HEK293 (cell line): ENCODE results near the gene CSF2RB.

ENCODE experiments used
- CTCF ChIA-PET: fragments of 350-600 bp; formaldehyde crosslinking; extraction: SDS; loops from one replicate; lab custom pipeline; 2021; ENCODE audit warnings: antibody characterized with exemption; lab: Yijun Ruan, JAX
- POLR2A ChIA-PET: fragments of 300-600 bp; formaldehyde crosslinking; extraction: SDS; loops from one replicate; lab custom pipeline; 2020; ENCODE audit warnings: antibody characterized with exemption, inconsistent platforms; lab: Yijun Ruan, JAX
- H3K27ac ChIP-seq: fragments of 200-500 bp; sonication (Bioruptor generic); 2 replicates; pipeline ENCODE4 v1.5.1; 2014; ENCODE audit warnings: low read depth, low read length, control low read depth, inconsistent platforms; ENCODE audit errors: extremely low read depth
- H3K36me3 ChIP-seq, 2 experiments: fragments of 200-500 bp in 1 of 2; sonication (Bioruptor generic) in 1 of 2; 1 replicate in 1 of 2; 2 replicates in 1 of 2; pipeline ENCODE4 v1.5.1; 2014 to 2017; ENCODE audit warnings: inconsistent platforms in 2 of 2, low read length in 2 of 2; ENCODE audit not compliant: control insufficient read depth in 2 of 2, insufficient read depth in 1 of 2
- H3K4me1 ChIP-seq: fragments of 200-500 bp; sonication (Bioruptor generic); 2 replicates; pipeline ENCODE4 v1.5.1; 2014; ENCODE audit warnings: mild to moderate bottlenecking, low read length, inconsistent platforms; ENCODE audit not compliant: control insufficient read depth, insufficient read depth
- H3K4me3 ChIP-seq: 2 replicates; pipeline ENCODE4 v1.5.1; 2011; ENCODE audit warnings: low read depth, mild to moderate bottlenecking, control low read depth, low read length, moderate library complexity
- H3K9me3 ChIP-seq: fragments of 200-500 bp; sonication (Bioruptor generic); 2 replicates; pipeline ENCODE4 v1.5.1; 2014; ENCODE audit warnings: low read depth, low read length, inconsistent platforms; ENCODE audit not compliant: control insufficient read depth, insufficient read depth
- BCL6B ChIP-seq: fragments of 450-650 bp; formaldehyde crosslinking; IDR thresholded peaks from 2 replicates; pipeline ENCODE4 v1.5.1; 2017; ENCODE audit warnings: missing biosample characterization, missing genetic modification characterization
- EGR2 ChIP-seq: fragments of 450-650 bp; formaldehyde crosslinking; IDR thresholded peaks from 2 replicates; pipeline ENCODE4 v1.5.1; 2016; ENCODE audit warnings: low read depth, missing biosample characterization, missing genetic modification characterization
- GFI1B ChIP-seq: fragments of 450-650 bp; formaldehyde crosslinking; IDR thresholded peaks from 2 replicates; pipeline ENCODE4 v1.5.1; 2016; ENCODE audit warnings: missing biosample characterization, missing genetic modification characterization
- GLIS2 ChIP-seq: fragments of 450-650 bp; formaldehyde crosslinking; IDR thresholded peaks from 2 replicates; pipeline ENCODE4 v1.5.1; 2016; ENCODE audit warnings: missing biosample characterization, missing genetic modification characterization
- KLF16 ChIP-seq: fragments of 450-650 bp; formaldehyde crosslinking; IDR thresholded peaks from 2 replicates; pipeline ENCODE4 v1.5.1; 2017; ENCODE audit warnings: missing biosample characterization, missing genetic modification characterization
- PATZ1 ChIP-seq: fragments of 450-650 bp; formaldehyde crosslinking; IDR thresholded peaks from 2 replicates; pipeline ENCODE4 v1.5.1; 2016; ENCODE audit warnings: missing biosample characterization, missing genetic modification characterization
- ZBTB17 ChIP-seq: fragments of 450-650 bp; formaldehyde crosslinking; IDR thresholded peaks from 2 replicates; pipeline ENCODE4 v1.5.1; 2016; ENCODE audit warnings: missing biosample characterization, missing genetic modification characterization
- ZFHX2 ChIP-seq: fragments of 450-650 bp; formaldehyde crosslinking; conservative IDR thresholded peaks from 2 replicates; pipeline ENCODE4 v1.5.1; 2016; ENCODE audit warnings: missing biosample characterization, missing genetic modification characterization
- ZNF155 ChIP-seq: fragments of 450-650 bp; formaldehyde crosslinking; IDR thresholded peaks from 2 replicates; pipeline ENCODE4 v1.5.1; 2016; ENCODE audit warnings: missing biosample characterization, missing genetic modification characterization
- ZNF223 ChIP-seq: fragments of 450-650 bp; formaldehyde crosslinking; IDR thresholded peaks from 2 replicates; pipeline ENCODE4 v1.5.1; 2016; ENCODE audit warnings: missing biosample characterization, missing genetic modification characterization
- ZNF24 ChIP-seq: fragments of 450-650 bp; formaldehyde crosslinking; IDR thresholded peaks from 2 replicates; pipeline ENCODE4 v1.5.1; 2016; ENCODE audit warnings: missing biosample characterization, missing genetic modification characterization
- ZNF26 ChIP-seq: fragments of 450-650 bp; formaldehyde crosslinking; IDR thresholded peaks from 2 replicates; pipeline ENCODE4 v1.5.1; 2016; ENCODE audit warnings: missing biosample characterization, missing genetic modification characterization
- ZNF280D ChIP-seq: fragments of 450-650 bp; formaldehyde crosslinking; IDR thresholded peaks from 2 replicates; pipeline ENCODE4 v1.5.1; 2016; ENCODE audit warnings: missing biosample characterization, missing genetic modification characterization
- ZNF292 ChIP-seq: fragments of 450-650 bp; formaldehyde crosslinking; IDR thresholded peaks from 2 replicates; pipeline ENCODE4 v1.5.1; 2016; ENCODE audit warnings: low read depth, missing biosample characterization, missing genetic modification characterization, borderline replicate concordance
- ZNF341 ChIP-seq: fragments of 450-650 bp; formaldehyde crosslinking; IDR thresholded peaks from 2 replicates; pipeline ENCODE4; 2016; ENCODE audit warnings: low read depth, missing biosample characterization, missing genetic modification characterization
- ZNF830 ChIP-seq: fragments of 450-650 bp; IDR thresholded peaks from 2 replicates; pipeline ENCODE4 v1.5.0; 2018; ENCODE audit warnings: missing biosample characterization, missing genetic modification characterization, low read depth, mild to moderate bottlenecking, moderate library complexity
- ZSCAN18 ChIP-seq: fragments of 450-650 bp; formaldehyde crosslinking; IDR thresholded peaks from 2 replicates; pipeline ENCODE4 v1.5.1; 2016; ENCODE audit warnings: missing biosample characterization, missing genetic modification characterization
- ZSCAN5A ChIP-seq: fragments of 450-650 bp; formaldehyde crosslinking; IDR thresholded peaks from 2 replicates; pipeline ENCODE4 v1.5.1; 2016; ENCODE audit warnings: missing biosample characterization, missing genetic modification characterization

Gene CSF2RB

GRCh38 chr22:36979016-36979910, 65.8 kb downstream of the CSF2RB start:
- TF ChIP-seq ZNF223 (tag by site-specific recombination), result no peak
- no peak for TF ChIP-seq ZNF292 (tag by site-specific recombination)
- TF ChIP-seq ZNF280D, result no peak
- POLR2A ChIA-PET, result no interaction called here
- Histone ChIP-seq H3K36me3 (no peaks in the 10 kb centered on the region), H3K9me3 (no peaks in the 10 kb centered on the region), H3K4me3 (no peak overlapping the region), H3K27ac (no peak overlapping the region), H3K4me1 (no peaks in the 10 kb centered on the region)
- CTCF ChIA-PET, result interaction anchor here (0.6 to 10.3 kb wide), 20 partner anchors 9 to 444 kb away, joined by 3 to 104 read pairs (median 6); no protein-coding TSS in a partner anchor

- Histone ChIP-seq H3K36me3 (no peaks in the 10 kb centered on the region), H3K4me1 (no peaks in the 10 kb centered on the region), H3K4me3 (no peak overlapping the region), H3K27ac (no peak overlapping the region), H3K9me3 (no peaks in the 10 kb centered on the region)
- TF ChIP-seq ZNF341 (tag by site-specific recombination), result no peak
- peak; percentile 40 for TF ChIP-seq ZFHX2 (tag by site-specific recombination)
- no peak for TF ChIP-seq BCL6B (tag by site-specific recombination)
- TF ChIP-seq KLF16 (tag by site-specific recombination), result no peak
- TF ChIP-seq EGR2, result peak; percentile 69
- ChIA-PET CTCF (interaction anchor here (1.1 to 10.3 kb wide), 6 partner anchors 63 to 434 kb away, joined by 3 to 104 read pairs (median 6); partner anchors contain the start of gene IFT27), POLR2A (no interaction called here)
Observed at GRCh38 chr22:36981247-36981775, 67.9 kb downstream of the CSF2RB start.

GRCh38 chr22:36982136-36982535, 68.7 kb downstream of the CSF2RB start:
- Histone ChIP-seq H3K9me3 (no peaks in the 10 kb centered on the region), H3K4me1 (no peaks in the 10 kb centered on the region), H3K36me3 (no peaks in the 10 kb centered on the region), H3K4me3 (no peak overlapping the region), H3K27ac (no peak overlapping the region)
- CTCF ChIA-PET, result interaction anchor here (0.6 to 10.3 kb wide), 6 partner anchors 16 to 227 kb away, joined by 3 to 104 read pairs (median 3); no protein-coding TSS in a partner anchor
- POLR2A ChIA-PET, result no interaction called here
- TF ChIP-seq ZNF155, result no peak
- TF ChIP-seq GLIS2 (tag by site-specific recombination), result no peak
- TF ChIP-seq ZNF24 (tag by site-specific recombination), result no peak
- TF ChIP-seq ZSCAN18 (tag by site-specific recombination), result no peak
- TF ChIP-seq ZNF830, result no peak
- no peak for TF ChIP-seq PATZ1 (tag by site-specific recombination)
- no peak for TF ChIP-seq ZBTB17
- no peak for TF ChIP-seq GFI1B (tag by site-specific recombination)
- TF ChIP-seq ZNF26 (tag by site-specific recombination), result no peak
- TF ChIP-seq ZSCAN5A (tag by site-specific recombination), result no peak
